Upper lobe of left lung (tissue), 4 donors: Measurements from ENCODE around the gene ORM2.

ENCODE experiments used
- EP300 ChIP-seq, 4 donors: sonication (generic); formaldehyde crosslinking; IDR thresholded peaks; one replicate each; pipeline ENCODE4 v1.5.1; 2017; ENCODE audit warnings: antibody characterized with exemption in 4 of 4, control low read depth in 2 of 4
- POLR2AphosphoS5 ChIP-seq, 2 donors: sonication (generic); formaldehyde crosslinking; IDR thresholded peaks; one replicate each; pipeline ENCODE4 v1.5.1; 2017; ENCODE audit warnings: antibody characterized with exemption in 2 of 2
- TF ChIP-seq, protein P1 (sequence below), 6 experiments: fragments of 450-650 bp in 4 of 6; fragments of 200-600 bp in 2 of 6; sonication (generic) in 2 of 6; IDR thresholded peaks; one replicate each; pipeline ENCODE4 v1.5.1; 2016 to 2019; ENCODE audit warnings: antibody characterized with exemption in 6 of 6

DNA sequence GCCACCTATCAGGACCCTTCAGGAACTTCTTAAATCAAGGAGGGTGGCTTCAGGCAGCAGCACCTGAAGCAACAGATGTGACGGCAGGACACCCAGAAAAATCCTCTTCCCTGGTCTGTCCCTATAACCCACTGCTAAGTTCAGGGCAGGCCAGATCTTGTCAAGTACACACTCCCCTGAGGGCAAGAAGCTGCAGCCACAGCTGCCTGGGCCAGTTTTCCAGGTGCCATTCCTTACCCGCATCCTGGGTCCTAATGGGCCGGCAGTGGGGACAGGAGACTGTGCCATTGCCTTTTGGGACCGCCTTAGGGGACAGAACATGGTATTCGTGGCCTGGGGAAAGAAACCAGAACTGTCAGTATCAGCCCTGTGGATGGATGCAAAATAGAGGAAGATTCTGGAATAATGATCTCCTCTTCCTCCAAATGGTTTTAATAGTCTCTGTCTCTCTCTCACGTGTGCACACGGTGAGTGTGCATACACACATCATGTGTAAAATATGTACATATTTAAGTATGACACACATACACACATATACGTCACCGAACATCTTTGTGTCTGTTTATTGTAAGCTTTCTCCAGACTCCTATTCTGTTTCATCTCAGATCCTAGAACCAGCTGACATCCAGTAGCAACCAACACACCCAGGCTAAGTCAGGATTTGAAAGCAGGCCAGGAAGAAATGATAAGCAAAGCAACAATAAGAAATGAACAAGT lies 14.0 kb downstream of the ORM2 start:
- TF ChIP-seq, protein P1, sequence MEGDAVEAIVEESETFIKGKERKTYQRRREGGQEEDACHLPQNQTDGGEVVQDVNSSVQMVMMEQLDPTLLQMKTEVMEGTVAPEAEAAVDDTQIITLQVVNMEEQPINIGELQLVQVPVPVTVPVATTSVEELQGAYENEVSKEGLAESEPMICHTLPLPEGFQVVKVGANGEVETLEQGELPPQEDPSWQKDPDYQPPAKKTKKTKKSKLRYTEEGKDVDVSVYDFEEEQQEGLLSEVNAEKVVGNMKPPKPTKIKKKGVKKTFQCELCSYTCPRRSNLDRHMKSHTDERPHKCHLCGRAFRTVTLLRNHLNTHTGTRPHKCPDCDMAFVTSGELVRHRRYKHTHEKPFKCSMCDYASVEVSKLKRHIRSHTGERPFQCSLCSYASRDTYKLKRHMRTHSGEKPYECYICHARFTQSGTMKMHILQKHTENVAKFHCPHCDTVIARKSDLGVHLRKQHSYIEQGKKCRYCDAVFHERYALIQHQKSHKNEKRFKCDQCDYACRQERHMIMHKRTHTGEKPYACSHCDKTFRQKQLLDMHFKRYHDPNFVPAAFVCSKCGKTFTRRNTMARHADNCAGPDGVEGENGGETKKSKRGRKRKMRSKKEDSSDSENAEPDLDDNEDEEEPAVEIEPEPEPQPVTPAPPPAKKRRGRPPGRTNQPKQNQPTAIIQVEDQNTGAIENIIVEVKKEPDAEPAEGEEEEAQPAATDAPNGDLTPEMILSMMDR (IDR thresholded peaks at IDR 0.05), result no peak
- TF ChIP-seq EP300 (IDR thresholded peaks at IDR 0.05) (no peak), POLR2AphosphoS5 (IDR thresholded peaks at IDR 0.05) (no peak)
